ENCODE data around the gene BBOF1. TPM values are rescaled to one million over a fixed set of nuclear protein-coding genes. Genes with fewer than 3 reads are reported as not detected.

Gene BBOF1
- total RNA-seq, 1 donor from 2014 or later = 8.4 TPM

GRCh38 chr14:74035556-74035955 lies 16.4 kb downstream of the BBOF1 start:
- Mint-ChIP-seq H3K9me3 (no peaks in the 10 kb centered on the region), H3K27me3 (ENCODE audit: low read depth) (no peaks in the 10 kb centered on the region), H3K4me1 (no peaks in the 10 kb centered on the region), H3K36me3 (peaks cover 3% of the 10 kb centered on the region), H3K4me3 (no peak overlapping the region), H3K27ac (no peak overlapping the region)
- no peak for DNase-seq (ENCODE audit: low spot score in 2 of 2, unreplicated experiment in 2 of 2)
- TF ChIP-seq CTCF (IDR thresholded peaks at IDR 0.05; ENCODE audit: unreplicated experiment) = no peak

DNA sequence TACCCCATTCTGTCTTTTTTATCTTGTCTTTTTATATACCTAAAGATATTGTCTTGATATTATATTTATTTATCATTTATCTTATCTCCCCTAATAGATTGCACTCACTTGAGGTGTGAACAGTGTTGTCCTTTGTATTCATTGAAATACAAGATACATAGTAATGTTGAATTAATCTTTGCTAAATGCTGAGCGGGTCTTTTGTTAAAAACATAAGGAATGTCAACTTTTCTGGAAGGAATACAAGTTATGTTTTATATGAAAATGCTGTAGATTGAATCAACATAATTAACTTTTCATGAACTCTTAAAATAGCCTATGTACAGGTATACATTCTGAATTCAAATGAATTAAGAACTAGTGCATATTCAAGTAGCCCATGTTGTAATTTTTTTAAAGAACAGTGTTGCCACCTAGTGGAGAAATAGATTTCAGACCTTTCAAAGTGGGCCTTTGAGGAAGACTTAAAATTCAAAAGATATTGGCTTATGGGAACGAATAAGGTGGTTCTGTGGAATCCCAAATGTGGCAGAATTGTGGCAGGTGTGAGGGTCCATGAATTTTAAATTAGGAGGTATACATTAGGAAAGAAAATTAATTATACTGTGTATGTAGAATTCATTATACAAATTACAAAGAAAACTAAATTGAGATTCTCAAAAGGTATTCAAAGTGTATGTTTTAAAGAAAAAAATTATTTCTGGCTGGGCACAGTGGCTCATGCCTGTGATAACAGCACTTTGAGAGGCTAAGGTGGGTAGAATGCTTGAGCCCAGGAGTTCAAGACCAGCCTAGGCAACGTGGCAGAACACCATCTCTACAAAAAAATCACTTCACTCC lies 19.1 kb downstream of the BBOF1 start:
- no peak for DNase-seq (ENCODE audit: low spot score in 2 of 2, unreplicated experiment in 2 of 2)
- no peak overlapping the region for H3K27ac Mint-ChIP-seq

DNA sequence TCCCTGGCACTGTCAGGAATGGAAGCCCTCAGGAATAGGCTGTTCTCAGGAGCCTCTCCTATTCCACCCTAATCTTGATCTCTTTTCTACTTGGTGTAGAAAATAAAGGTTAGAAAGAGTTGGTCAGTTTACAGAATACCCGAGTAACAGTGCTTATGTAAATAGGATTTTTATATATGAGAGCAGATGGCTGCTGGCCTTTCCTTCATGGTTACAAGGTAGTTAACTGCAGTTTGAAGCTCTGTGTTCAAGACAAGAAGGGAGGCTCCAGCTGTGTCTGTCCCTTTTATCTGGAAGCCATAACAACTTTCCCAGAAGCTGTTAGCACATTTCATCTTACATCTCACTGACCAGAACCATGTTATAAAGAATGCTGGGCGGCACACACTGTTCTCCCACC lies 23.1 kb downstream of the BBOF1 start:
- no peak for TF ChIP-seq CTCF (IDR thresholded peaks at IDR 0.05; ENCODE audit: unreplicated experiment)
- Mint-ChIP-seq H3K27ac (no peak overlapping the region), H3K9me3 (no peaks in the 10 kb centered on the region), H3K36me3 (peaks cover 2% of the 10 kb centered on the region), H3K4me1 (no peaks in the 10 kb centered on the region), H3K4me3 (no peak overlapping the region), H3K27me3 (ENCODE audit: low read depth) (no peaks in the 10 kb centered on the region)
- no peak for DNase-seq (ENCODE audit: low spot score in 2 of 2, unreplicated experiment in 2 of 2)

More for the DNA sequence above, 19.1 kb downstream of the BBOF1 start:
- no peak overlapping the region for H3K4me3 Mint-ChIP-seq
- H3K27me3 Mint-ChIP-seq (ENCODE audit: low read depth) = no peaks in the 10 kb centered on the region
- peaks cover 1% of the 10 kb centered on the region for H3K36me3 Mint-ChIP-seq
- TF ChIP-seq CTCF (IDR thresholded peaks at IDR 0.05; ENCODE audit: unreplicated experiment) = peak; percentile 79
- no peaks in the 10 kb centered on the region for H3K9me3 Mint-ChIP-seq
- no peaks in the 10 kb centered on the region for H3K4me1 Mint-ChIP-seq

GRCh38 chr14:74045522-74045921 lies 26.4 kb downstream of the BBOF1 start:
- H3K4me1 Mint-ChIP-seq = no peaks in the 10 kb centered on the region

GRCh38 chr14:74048281-74048680 lies 29.1 kb downstream of the BBOF1 start:
- H3K27me3 Mint-ChIP-seq (ENCODE audit: low read depth) = no peaks in the 10 kb centered on the region
- H3K4me1 Mint-ChIP-seq = no peaks in the 10 kb centered on the region
- H3K4me3 Mint-ChIP-seq = no peak overlapping the region
- peaks cover 2% of the 10 kb centered on the region for H3K36me3 Mint-ChIP-seq
- H3K9me3 Mint-ChIP-seq = no peaks in the 10 kb centered on the region
- TF ChIP-seq CTCF (IDR thresholded peaks at IDR 0.05; ENCODE audit: unreplicated experiment) = no peak
- H3K27ac Mint-ChIP-seq = no peak overlapping the region
- no peak for DNase-seq (ENCODE audit: low spot score in 2 of 2, unreplicated experiment in 2 of 2)

More at GRCh38 chr14:74045522-74045921, 26.4 kb downstream of the BBOF1 start:
- DNase-seq (ENCODE audit: low spot score in 2 of 2, unreplicated experiment in 2 of 2) = no peak
- Mint-ChIP-seq H3K27me3 (ENCODE audit: low read depth) (no peaks in the 10 kb centered on the region), H3K9me3 (no peaks in the 10 kb centered on the region), H3K27ac (no peak overlapping the region), H3K36me3 (peaks cover 2% of the 10 kb centered on the region), H3K4me3 (no peak overlapping the region)
- no peak for TF ChIP-seq CTCF (IDR thresholded peaks at IDR 0.05; ENCODE audit: unreplicated experiment)
